BLaER1 (cell line): ENCODE results near the gene NLRC3.

ENCODE experiments used
- H3K27ac ChIP-seq: shearing (Covaris generic); formaldehyde crosslinking; 2 replicates; pipeline ENCODE4 v1.8.1; 2022
- H3K27me3 ChIP-seq: shearing (Covaris generic); formaldehyde crosslinking; 2 replicates; pipeline ENCODE4 v1.8.1; 2022
- H3K36me3 ChIP-seq: shearing (Covaris generic); formaldehyde crosslinking; 2 replicates; pipeline ENCODE4 v1.8.1; 2022
- H3K4me1 ChIP-seq: shearing (Covaris generic); formaldehyde crosslinking; 2 replicates; pipeline ENCODE4 v1.8.1; 2022
- H3K4me2 ChIP-seq: shearing (Covaris generic); formaldehyde crosslinking; 2 replicates; pipeline ENCODE4 v1.8.1; 2022
- H3K4me3 ChIP-seq: shearing (Covaris generic); formaldehyde crosslinking; 2 replicates; pipeline ENCODE4 v1.8.1; 2022
- H3K9ac ChIP-seq: shearing (Covaris generic); formaldehyde crosslinking; 2 replicates; pipeline ENCODE4 v1.8.1; 2022
- H3K9me3 ChIP-seq: shearing (Covaris generic); formaldehyde crosslinking; 2 replicates; pipeline ENCODE4 v1.8.1; 2022
- H4K20me1 ChIP-seq: shearing (Covaris generic); formaldehyde crosslinking; 2 replicates; pipeline ENCODE4 v1.8.1; 2022
- Cebpa-rat ChIP-seq: shearing (Covaris generic); IDR thresholded peaks from 2 replicates; pipeline ENCODE4 v1.8.1; 2022

NLRC3 gene

GRCh38 chr16:3495176-3495575, 82.0 kb downstream of the NLRC3 start, which contains the start of gene C16orf90:
TSS of gene C16orf90 (minus strand) at chr16:3495489. CDS start at chr16:3495421, 68 bp downstream.
- Histone ChIP-seq H3K9me3 (no peaks in the 10 kb centered on the region), H3K27me3 (no peaks in the 10 kb centered on the region), H3K4me2 (no peak within 1 kb of the TSS), H3K9ac (no peak within 1 kb of the TSS), H3K4me1 (peaks cover 17% of the 10 kb centered on the region), H3K36me3 (no peaks in the 10 kb centered on the region), H4K20me1 (no peaks in the 10 kb centered on the region), H3K4me3 (no peak within 1 kb of the TSS), H3K27ac (no peak within 1 kb of the TSS)
- TF ChIP-seq Cebpa-rat, result no peak

- TF ChIP-seq Cebpa-rat, result no peak
- no peaks in the 10 kb centered on the region for H3K27me3 ChIP-seq
- H3K9ac ChIP-seq, result no peak overlapping the region
- no peaks in the 10 kb centered on the region for H3K36me3 ChIP-seq
- H3K27ac ChIP-seq, result no peak overlapping the region
- H3K4me3 ChIP-seq, result no peak overlapping the region
- no peak overlapping the region for H3K4me2 ChIP-seq
- no peaks in the 10 kb centered on the region for H4K20me1 ChIP-seq
- peaks cover 17% of the 10 kb centered on the region for H3K4me1 ChIP-seq
- no peaks in the 10 kb centered on the region for H3K9me3 ChIP-seq
These were observed 82.7 kb downstream of the NLRC3 start for GRCh38 chr16:3494386-3494973.

- Histone ChIP-seq H3K27ac (no peak overlapping the region), H3K4me2 (no peak overlapping the region), H3K4me3 (no peak overlapping the region), H3K27me3 (no peaks in the 10 kb centered on the region), H4K20me1 (no peaks in the 10 kb centered on the region), H3K4me1 (peaks cover 28% of the 10 kb centered on the region), H3K9ac (no peak overlapping the region), H3K9me3 (no peaks in the 10 kb centered on the region), H3K36me3 (peaks cover 8% of the 10 kb centered on the region)
- TF ChIP-seq Cebpa-rat, result no peak
These were observed 84.8 kb downstream of the NLRC3 start for GRCh38 chr16:3492356-3492755.

- Histone ChIP-seq H3K9ac (no peak overlapping the region), H3K4me3 (no peak overlapping the region), H3K4me2 (0 out of 2 replicates have a peak overlapping the region, but pooled peaks have one; percentile 13), H3K27ac (no peak overlapping the region), H3K9me3 (no peaks in the 10 kb centered on the region), H3K36me3 (peaks cover 21% of the 10 kb centered on the region), H3K27me3 (no peaks in the 10 kb centered on the region), H4K20me1 (0 out of 2 replicates have a peak, but pooled peaks cover 4% of the 10 kb centered on the region), H3K4me1 (peaks cover 28% of the 10 kb centered on the region)
- no peak for TF ChIP-seq Cebpa-rat
These were observed 86.1 kb downstream of the NLRC3 start for GRCh38 chr16:3490911-3491629.
